AG04450 (cell line): ENCODE results near the gene LHX3. TPM values are rescaled to one million over a fixed set of nuclear protein-coding genes. Genes with fewer than 3 reads are reported as not detected.

Source experiments
- CTCF ChIA-PET: fragments of 300-600, 350-600 bp; formaldehyde crosslinking; extraction: SDS; loops from one replicate; lab custom pipeline; 2022; ENCODE audit warnings: antibody characterized with exemption, inconsistent platforms; lab: Charles Lee
- POLR2A ChIA-PET: fragments of 350-600 bp; formaldehyde crosslinking; extraction: SDS; loops from one replicate; lab custom pipeline; 2021; ENCODE audit warnings: antibody characterized with exemption, inconsistent platforms; lab: Yijun Ruan, JAX
- DNase-seq: peaks from one replicate; pipeline ENCODE4 v3.0.0-alpha.2; 2011; ENCODE audit warnings: low read depth, low spot score
- H3K27ac ChIP-seq: one replicate; pipeline ENCODE4 v1.5.1; 2012; ENCODE audit warnings: low read depth, low read length, control low read depth
- H3K27me3 ChIP-seq: one replicate; pipeline ENCODE4 v1.6.0; 2012; ENCODE audit warnings: low read length; ENCODE audit not compliant: control insufficient read depth, insufficient read depth
- H3K4me3 ChIP-seq: 2 replicates; pipeline ENCODE4 v1.5.1; 2011; ENCODE audit warnings: mild to moderate bottlenecking, low read depth, low read length, control low read depth
- H3K9me3 ChIP-seq: 2 replicates; pipeline ENCODE4 v1.5.1; 2012; ENCODE audit warnings: low read length; ENCODE audit not compliant: control insufficient read depth, insufficient read depth
- CTCF ChIP-seq: IDR thresholded peaks from 2 replicates; pipeline ENCODE4 v1.5.1; 2011; ENCODE audit warnings: low read depth, low read length, control low read depth, inconsistent platforms
- polyA plus RNA-seq: library from polyadenylated mRNA; depleted of rRNA; stranded (reverse); fragments of >200 nt; gene quantifications from 2 replicates; pipeline ENCODE4 v1.2.3, GENCODE V29; 2011

LHX3 gene
- polyA plus RNA-seq, 1 experiment: not detected

GRCh38 chr9:136156209-136157120 lies 48.5 kb downstream of the LHX3 start:
- H3K27ac ChIP-seq: no peak overlapping the region
- no peak overlapping the region for H3K4me3 ChIP-seq
- no peak for TF ChIP-seq CTCF
- H3K9me3 ChIP-seq: peaks cover 4% of the 10 kb centered on the region
- peaks cover 53% of the 10 kb centered on the region for H3K27me3 ChIP-seq
- POLR2A ChIA-PET: no interaction called here
- CTCF ChIA-PET: no interaction called here
- DNase-seq: no peak

GRCh38 chr9:136155576-136155975 lies 49.4 kb downstream of the LHX3 start:
- H3K27me3 ChIP-seq: peaks cover 48% of the 10 kb centered on the region

GRCh38 chr9:136154943-136155342 lies 50.0 kb downstream of the LHX3 start:
- no peak for TF ChIP-seq CTCF
- Histone ChIP-seq H3K9me3 (peaks cover 5% of the 10 kb centered on the region), H3K4me3 (no peak overlapping the region), H3K27me3 (peaks cover 48% of the 10 kb centered on the region), H3K27ac (no peak overlapping the region)
- ChIA-PET POLR2A (no interaction called here), CTCF (no interaction called here)
- DNase-seq: no peak

More at GRCh38 chr9:136155576-136155975, 49.4 kb downstream of the LHX3 start:
- CTCF ChIA-PET: no interaction called here
- TF ChIP-seq CTCF: no peak
- no peak overlapping the region for H3K27ac ChIP-seq
- peaks cover 4% of the 10 kb centered on the region for H3K9me3 ChIP-seq
- DNase-seq: no peak
- POLR2A ChIA-PET: no interaction called here
- H3K4me3 ChIP-seq: no peak overlapping the region

- peaks cover 50% of the 10 kb centered on the region for H3K27me3 ChIP-seq
- POLR2A ChIA-PET: no interaction called here
- DNase-seq: no peak
- CTCF ChIA-PET: no interaction called here
- no peak overlapping the region for H3K27ac ChIP-seq
- TF ChIP-seq CTCF: no peak
- H3K9me3 ChIP-seq: peaks cover 8% of the 10 kb centered on the region
- H3K4me3 ChIP-seq: no peak overlapping the region
These were observed 51.4 kb downstream of the LHX3 start for GRCh38 chr9:136153381-136154065.

GRCh38 chr9:136152931-136153330 lies 52.0 kb downstream of the LHX3 start:
- ChIA-PET CTCF (no interaction called here), POLR2A (no interaction called here)
- no peak for DNase-seq
- H3K9me3 ChIP-seq: peaks cover 8% of the 10 kb centered on the region
- no peak overlapping the region for H3K27ac ChIP-seq
- peaks cover 50% of the 10 kb centered on the region for H3K27me3 ChIP-seq
- H3K4me3 ChIP-seq: no peak overlapping the region
- TF ChIP-seq CTCF: no peak
